ENCODE data around the gene GPC5.

GPC5 gene

DNA sequence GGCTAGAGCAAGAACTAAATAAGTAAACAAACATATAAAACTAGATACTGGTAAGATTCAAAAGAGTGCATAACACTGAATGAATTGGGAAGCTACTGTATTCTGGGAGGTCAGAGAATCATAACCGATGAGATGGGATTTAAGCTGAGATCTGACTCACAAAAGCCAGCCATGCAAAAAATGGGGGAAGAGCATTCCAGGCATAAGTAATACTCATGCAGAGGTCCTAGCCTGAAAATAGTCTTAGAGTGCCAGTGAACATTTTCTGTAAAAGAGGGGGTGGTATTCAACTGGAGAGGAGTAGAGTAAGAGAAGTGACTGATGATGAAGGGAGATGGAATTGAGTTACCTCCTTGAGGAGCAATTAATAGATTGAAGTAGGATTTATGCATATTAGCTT lies 956.2 kb downstream of the GPC5 start:
- Histone ChIP-seq H3K9ac (ENCODE audit: low read length) (no peak overlapping the region), H3K4me1 (ENCODE audit: control insufficient read depth, insufficient read depth, low read length) (no peaks in the 10 kb centered on the region), H3K36me3 (ENCODE audit: control insufficient read depth, insufficient read depth, low read length) (no peaks in the 10 kb centered on the region), H3K9me3 (ENCODE audit: control insufficient read depth, insufficient read depth, low read depth, low read length) (peaks cover 26% of the 10 kb centered on the region), H3K27ac (ENCODE audit: low read depth, low read length) (no peak overlapping the region), H3K4me3 (ENCODE audit: low read depth, low read length) (no peak overlapping the region), H3K27me3 (ENCODE audit: control insufficient read depth, insufficient read depth, low read length) (no peaks in the 10 kb centered on the region)

- H3K9me3 ChIP-seq (ENCODE audit: control insufficient read depth, insufficient read depth, low read depth, low read length), result peaks cover 28% of the 10 kb centered on the region
- H3K27me3 ChIP-seq (ENCODE audit: control insufficient read depth, insufficient read depth, low read length), result no peaks in the 10 kb centered on the region
- no peak overlapping the region for H3K27ac ChIP-seq (ENCODE audit: low read depth, low read length)
- H3K4me1 ChIP-seq (ENCODE audit: control insufficient read depth, insufficient read depth, low read length), result no peaks in the 10 kb centered on the region
- no peaks in the 10 kb centered on the region for H3K36me3 ChIP-seq (ENCODE audit: control insufficient read depth, insufficient read depth, low read length)
- no peak overlapping the region for H3K4me3 ChIP-seq (ENCODE audit: low read depth, low read length)
- no peak overlapping the region for H3K9ac ChIP-seq (ENCODE audit: low read length)
These were observed 956.8 kb downstream of the GPC5 start for GRCh38 chr13:92355213-92355612.

- Histone ChIP-seq H3K4me1 (ENCODE audit: control insufficient read depth, insufficient read depth, low read length) (no peaks in the 10 kb centered on the region), H3K27me3 (ENCODE audit: control insufficient read depth, insufficient read depth, low read length) (no peaks in the 10 kb centered on the region), H3K36me3 (ENCODE audit: control insufficient read depth, insufficient read depth, low read length) (no peaks in the 10 kb centered on the region)
These were observed 964.3 kb downstream of the GPC5 start for GRCh38 chr13:92362717-92363116.

GRCh38 chr13:92365904-92366303 lies 967.5 kb downstream of the GPC5 start:
- H3K4me1 ChIP-seq (ENCODE audit: control insufficient read depth, insufficient read depth, low read length), result no peaks in the 10 kb centered on the region
- H3K27ac ChIP-seq (ENCODE audit: low read depth, low read length), result no peak overlapping the region
- H3K4me3 ChIP-seq (ENCODE audit: low read depth, low read length), result no peak overlapping the region
- H3K9me3 ChIP-seq (ENCODE audit: control insufficient read depth, insufficient read depth, low read depth, low read length), result no peaks in the 10 kb centered on the region
- H3K9ac ChIP-seq (ENCODE audit: low read length), result no peak overlapping the region
- no peaks in the 10 kb centered on the region for H3K27me3 ChIP-seq (ENCODE audit: control insufficient read depth, insufficient read depth, low read length)
- H3K36me3 ChIP-seq (ENCODE audit: control insufficient read depth, insufficient read depth, low read length), result no peaks in the 10 kb centered on the region

More at GRCh38 chr13:92362717-92363116, 964.3 kb downstream of the GPC5 start:
- H3K27ac ChIP-seq (ENCODE audit: low read depth, low read length), result no peak overlapping the region
- H3K9me3 ChIP-seq (ENCODE audit: control insufficient read depth, insufficient read depth, low read depth, low read length), result peaks cover 21% of the 10 kb centered on the region
- H3K9ac ChIP-seq (ENCODE audit: low read length), result no peak overlapping the region
- H3K4me3 ChIP-seq (ENCODE audit: low read depth, low read length), result no peak overlapping the region

DNA sequence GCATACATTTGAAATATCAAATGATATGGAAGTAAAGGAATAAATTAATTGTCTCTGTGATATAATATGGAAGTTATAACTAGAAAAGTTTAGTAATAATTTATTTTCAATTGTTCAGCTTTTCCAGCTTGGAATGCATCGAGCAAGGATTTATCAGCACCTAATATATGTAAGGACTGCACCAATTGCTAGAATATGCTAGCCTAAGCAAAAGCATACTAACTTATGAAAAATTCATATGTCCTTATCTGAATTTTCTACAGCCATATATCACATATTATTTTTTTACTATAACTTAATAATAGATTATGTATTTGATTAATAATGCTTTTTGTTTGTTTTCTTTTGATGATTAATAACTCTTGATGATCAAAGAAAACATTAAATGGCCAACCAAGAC lies 979.0 kb downstream of the GPC5 start:
- no peaks in the 10 kb centered on the region for H3K9me3 ChIP-seq (ENCODE audit: control insufficient read depth, insufficient read depth, low read depth, low read length)
- H3K9ac ChIP-seq (ENCODE audit: low read length), result no peak overlapping the region
- no peaks in the 10 kb centered on the region for H3K27me3 ChIP-seq (ENCODE audit: control insufficient read depth, insufficient read depth, low read length)
- no peak overlapping the region for H3K27ac ChIP-seq (ENCODE audit: low read depth, low read length)
- no peaks in the 10 kb centered on the region for H3K4me1 ChIP-seq (ENCODE audit: control insufficient read depth, insufficient read depth, low read length)
- H3K36me3 ChIP-seq (ENCODE audit: control insufficient read depth, insufficient read depth, low read length), result no peaks in the 10 kb centered on the region
- no peak overlapping the region for H3K4me3 ChIP-seq (ENCODE audit: low read depth, low read length)

GRCh38 chr13:92379371-92379770 lies 981.0 kb downstream of the GPC5 start:
- Histone ChIP-seq H3K4me3 (ENCODE audit: low read depth, low read length) (no peak overlapping the region), H3K27me3 (ENCODE audit: control insufficient read depth, insufficient read depth, low read length) (no peaks in the 10 kb centered on the region), H3K27ac (ENCODE audit: low read depth, low read length) (no peak overlapping the region), H3K9ac (ENCODE audit: low read length) (no peak overlapping the region), H3K4me1 (ENCODE audit: control insufficient read depth, insufficient read depth, low read length) (no peaks in the 10 kb centered on the region), H3K36me3 (ENCODE audit: control insufficient read depth, insufficient read depth, low read length) (no peaks in the 10 kb centered on the region), H3K9me3 (ENCODE audit: control insufficient read depth, insufficient read depth, low read depth, low read length) (no peaks in the 10 kb centered on the region)

GRCh38 chr13:92384410-92384809 lies 986.0 kb downstream of the GPC5 start:
- Histone ChIP-seq H3K9me3 (ENCODE audit: control insufficient read depth, insufficient read depth, low read depth, low read length) (no peaks in the 10 kb centered on the region), H3K9ac (ENCODE audit: low read length) (no peak overlapping the region), H3K4me1 (ENCODE audit: control insufficient read depth, insufficient read depth, low read length) (no peaks in the 10 kb centered on the region), H3K36me3 (ENCODE audit: control insufficient read depth, insufficient read depth, low read length) (no peaks in the 10 kb centered on the region), H3K27me3 (ENCODE audit: control insufficient read depth, insufficient read depth, low read length) (no peaks in the 10 kb centered on the region), H3K27ac (ENCODE audit: low read depth, low read length) (no peak overlapping the region), H3K4me3 (ENCODE audit: low read depth, low read length) (no peak overlapping the region)

DNA sequence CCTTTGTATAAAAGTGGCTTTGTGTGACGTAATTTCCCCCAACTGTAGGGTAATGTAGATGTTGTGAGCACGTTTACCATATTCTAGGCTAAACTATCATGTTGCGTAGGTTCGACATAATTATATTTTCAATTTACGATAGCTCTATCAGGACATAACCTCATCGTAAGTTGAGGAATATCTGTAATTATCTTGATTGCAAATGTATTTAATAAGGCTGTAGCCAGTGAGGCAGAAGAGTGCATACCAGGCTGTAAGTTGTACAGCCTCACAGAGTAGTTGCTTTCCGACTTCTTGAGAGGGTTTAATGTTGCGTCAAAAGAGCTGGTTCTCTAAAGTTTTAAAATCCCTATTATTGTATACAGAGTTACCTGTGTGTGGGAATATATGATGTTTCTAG lies 988.8 kb downstream of the GPC5 start:
- no peaks in the 10 kb centered on the region for H3K4me1 ChIP-seq (ENCODE audit: control insufficient read depth, insufficient read depth, low read length)
- H3K36me3 ChIP-seq (ENCODE audit: control insufficient read depth, insufficient read depth, low read length), result no peaks in the 10 kb centered on the region
- H3K9me3 ChIP-seq (ENCODE audit: control insufficient read depth, insufficient read depth, low read depth, low read length), result no peaks in the 10 kb centered on the region
- H3K27ac ChIP-seq (ENCODE audit: low read depth, low read length), result no peak overlapping the region
- H3K4me3 ChIP-seq (ENCODE audit: low read depth, low read length), result no peak overlapping the region
- no peak overlapping the region for H3K9ac ChIP-seq (ENCODE audit: low read length)
- no peaks in the 10 kb centered on the region for H3K27me3 ChIP-seq (ENCODE audit: control insufficient read depth, insufficient read depth, low read length)

GRCh38 chr13:92390217-92390616 lies 991.8 kb downstream of the GPC5 start:
- Histone ChIP-seq H3K9ac (ENCODE audit: low read length) (no peak overlapping the region), H3K4me3 (ENCODE audit: low read depth, low read length) (no peak overlapping the region), H3K36me3 (ENCODE audit: control insufficient read depth, insufficient read depth, low read length) (no peaks in the 10 kb centered on the region), H3K9me3 (ENCODE audit: control insufficient read depth, insufficient read depth, low read depth, low read length) (no peaks in the 10 kb centered on the region), H3K27me3 (ENCODE audit: control insufficient read depth, insufficient read depth, low read length) (no peaks in the 10 kb centered on the region), H3K27ac (ENCODE audit: low read depth, low read length) (no peak overlapping the region), H3K4me1 (ENCODE audit: control insufficient read depth, insufficient read depth, low read length) (no peaks in the 10 kb centered on the region)

DNA sequence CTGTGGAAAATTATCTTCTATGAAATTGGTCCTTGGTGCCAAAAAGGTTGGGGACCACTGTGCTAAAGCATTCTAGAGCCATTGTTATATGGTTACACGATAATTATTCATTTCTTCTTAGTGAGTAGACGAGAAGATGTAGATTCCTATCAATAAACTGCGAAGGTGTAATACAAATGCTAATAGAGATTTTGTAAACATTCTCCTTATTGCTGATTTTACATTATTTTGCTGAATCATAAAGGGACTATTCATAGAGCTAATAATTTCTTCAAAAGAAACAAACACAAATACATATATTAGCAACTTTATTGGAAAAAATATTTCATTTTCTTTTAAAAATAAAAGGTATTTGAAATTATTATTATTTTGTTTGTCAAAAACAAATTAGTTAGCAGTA lies 1005.2 kb downstream of the GPC5 start:
- H3K27ac ChIP-seq (ENCODE audit: low read depth, low read length), result no peak overlapping the region
- H3K27me3 ChIP-seq (ENCODE audit: control insufficient read depth, insufficient read depth, low read length), result no peaks in the 10 kb centered on the region
- no peaks in the 10 kb centered on the region for H3K36me3 ChIP-seq (ENCODE audit: control insufficient read depth, insufficient read depth, low read length)
- H3K9ac ChIP-seq (ENCODE audit: low read length), result no peak overlapping the region
- H3K4me1 ChIP-seq (ENCODE audit: control insufficient read depth, insufficient read depth, low read length), result no peaks in the 10 kb centered on the region
- H3K9me3 ChIP-seq (ENCODE audit: control insufficient read depth, insufficient read depth, low read depth, low read length), result no peaks in the 10 kb centered on the region
- no peak overlapping the region for H3K4me3 ChIP-seq (ENCODE audit: low read depth, low read length)

DNA sequence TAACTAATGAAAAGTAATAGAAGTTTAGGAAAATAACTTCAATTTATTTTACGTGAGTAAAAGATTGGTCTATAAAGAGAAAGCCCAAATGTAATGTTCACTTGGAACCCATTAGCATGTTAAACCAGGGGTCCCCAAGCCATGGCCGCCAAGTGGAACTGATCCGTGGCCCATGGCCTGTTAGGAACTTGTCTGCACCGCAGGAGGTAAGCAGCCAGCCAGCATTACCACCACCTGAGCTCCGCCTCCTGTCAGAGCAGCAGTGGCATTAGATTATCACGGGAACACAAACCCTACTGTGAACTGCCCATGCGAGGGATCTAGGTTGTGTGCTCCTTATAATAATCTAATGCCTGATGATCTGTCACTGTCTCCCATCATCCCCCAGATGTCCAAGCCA lies 1009.4 kb downstream of the GPC5 start:
- no peak overlapping the region for H3K27ac ChIP-seq (ENCODE audit: low read depth, low read length)
- H3K9ac ChIP-seq (ENCODE audit: low read length), result no peak overlapping the region
- H3K36me3 ChIP-seq (ENCODE audit: control insufficient read depth, insufficient read depth, low read length), result no peaks in the 10 kb centered on the region
- H3K27me3 ChIP-seq (ENCODE audit: control insufficient read depth, insufficient read depth, low read length), result no peaks in the 10 kb centered on the region
- H3K4me1 ChIP-seq (ENCODE audit: control insufficient read depth, insufficient read depth, low read length), result peaks cover 4% of the 10 kb centered on the region; the same call in 1 of the 2 replicates
- no peaks in the 10 kb centered on the region for H3K9me3 ChIP-seq (ENCODE audit: control insufficient read depth, insufficient read depth, low read depth, low read length)
- H3K4me3 ChIP-seq (ENCODE audit: low read depth, low read length), result no peak overlapping the region

DNA sequence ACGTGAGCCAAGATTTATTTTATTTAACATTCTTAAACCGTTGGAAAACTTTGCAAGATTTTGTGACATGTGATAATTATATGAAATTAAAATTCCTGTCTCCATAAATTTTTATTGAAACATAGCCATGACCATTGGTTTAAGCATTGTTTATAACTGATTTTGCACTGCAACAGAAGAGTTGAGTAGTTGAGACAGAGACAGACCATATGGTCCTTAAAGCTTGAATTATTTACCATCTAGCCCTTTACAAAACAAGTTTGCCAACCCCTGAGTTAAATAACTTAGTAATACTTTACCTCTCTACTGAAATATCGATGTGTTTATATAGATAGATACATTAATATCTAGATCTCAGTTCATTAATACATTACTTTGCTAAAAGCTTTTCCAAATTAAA lies 1014.1 kb downstream of the GPC5 start:
- Histone ChIP-seq H3K4me1 (ENCODE audit: control insufficient read depth, insufficient read depth, low read length) (peaks cover 4% of the 10 kb centered on the region; the same call in 1 of the 2 replicates), H3K9ac (ENCODE audit: low read length) (no peak overlapping the region), H3K4me3 (ENCODE audit: low read depth, low read length) (no peak overlapping the region), H3K27me3 (ENCODE audit: control insufficient read depth, insufficient read depth, low read length) (no peaks in the 10 kb centered on the region), H3K27ac (ENCODE audit: low read depth, low read length) (no peak overlapping the region), H3K36me3 (ENCODE audit: control insufficient read depth, insufficient read depth, low read length) (no peaks in the 10 kb centered on the region), H3K9me3 (ENCODE audit: control insufficient read depth, insufficient read depth, low read depth, low read length) (no peaks in the 10 kb centered on the region)

Data from HUES6 (cell line).